NCI-H82 treated with DMSO at 0.1 percent for 48 hours (cell line): ENCODE measurements around the gene ROR2.
"Not testable (repeated sequence)": the region's sequence is repeated elsewhere in the genome, so short reads cannot be mapped to it uniquely, and the experiment has no call there.

ENCODE experiments used
- DNase-seq: peaks from one replicate; lab custom pipeline; 2025; ENCODE audit not compliant: unreplicated experiment; lab: John Stamatoyannopoulos, UW

The ROR2 gene

DNA sequence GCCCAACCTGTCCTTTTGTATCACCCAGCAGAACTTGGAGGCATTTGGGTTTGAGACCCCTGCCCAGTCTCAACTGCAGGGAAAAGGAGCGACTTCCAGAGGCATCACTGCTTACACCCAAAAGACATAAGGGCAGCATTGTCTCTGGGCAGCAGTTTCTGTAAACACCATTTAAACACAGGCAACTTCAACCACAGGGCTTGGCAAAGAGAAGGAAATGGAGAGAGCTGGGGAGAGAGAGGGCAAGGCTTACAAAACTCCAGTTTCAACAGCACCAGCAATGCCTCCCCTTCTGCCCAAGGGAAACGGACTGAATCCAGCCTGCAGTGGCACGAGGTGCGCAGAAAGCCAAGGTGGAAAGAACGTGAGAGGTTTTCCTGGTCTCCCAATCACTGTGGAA lies 147.6 kb downstream of the ROR2 start:
- no peak for DNase-seq

DNA sequence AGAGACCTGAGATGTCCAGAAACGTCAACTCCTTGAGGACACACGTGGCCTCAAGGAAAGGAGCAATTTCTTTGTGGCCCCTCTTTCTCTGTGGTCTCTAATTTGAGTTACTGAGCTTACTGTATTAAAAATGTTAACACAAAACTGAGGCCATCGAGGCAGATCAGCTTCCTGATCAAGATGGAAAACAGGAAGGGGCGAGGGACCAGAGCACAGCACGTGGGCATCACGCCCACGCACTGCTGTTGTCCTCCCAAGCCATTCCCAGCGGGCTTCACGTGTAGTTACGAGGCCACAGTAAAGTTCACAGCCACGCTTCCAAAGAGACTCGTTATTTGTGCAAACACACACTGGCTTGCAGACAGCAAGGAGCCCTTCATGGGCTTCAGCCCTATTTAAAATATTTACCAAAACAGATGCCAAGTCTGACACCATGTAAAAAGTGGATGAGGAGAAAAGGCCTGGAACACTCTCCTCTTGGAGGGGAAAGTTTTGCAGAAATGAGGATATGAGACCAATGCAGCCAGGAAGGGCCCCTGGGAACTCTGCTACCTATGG lies 149.5 kb downstream of the ROR2 start:
- DNase-seq, result no peak

GRCh38 chr9:91799113-91799744 lies 150.8 kb downstream of the ROR2 start:
- no peak for DNase-seq

DNA sequence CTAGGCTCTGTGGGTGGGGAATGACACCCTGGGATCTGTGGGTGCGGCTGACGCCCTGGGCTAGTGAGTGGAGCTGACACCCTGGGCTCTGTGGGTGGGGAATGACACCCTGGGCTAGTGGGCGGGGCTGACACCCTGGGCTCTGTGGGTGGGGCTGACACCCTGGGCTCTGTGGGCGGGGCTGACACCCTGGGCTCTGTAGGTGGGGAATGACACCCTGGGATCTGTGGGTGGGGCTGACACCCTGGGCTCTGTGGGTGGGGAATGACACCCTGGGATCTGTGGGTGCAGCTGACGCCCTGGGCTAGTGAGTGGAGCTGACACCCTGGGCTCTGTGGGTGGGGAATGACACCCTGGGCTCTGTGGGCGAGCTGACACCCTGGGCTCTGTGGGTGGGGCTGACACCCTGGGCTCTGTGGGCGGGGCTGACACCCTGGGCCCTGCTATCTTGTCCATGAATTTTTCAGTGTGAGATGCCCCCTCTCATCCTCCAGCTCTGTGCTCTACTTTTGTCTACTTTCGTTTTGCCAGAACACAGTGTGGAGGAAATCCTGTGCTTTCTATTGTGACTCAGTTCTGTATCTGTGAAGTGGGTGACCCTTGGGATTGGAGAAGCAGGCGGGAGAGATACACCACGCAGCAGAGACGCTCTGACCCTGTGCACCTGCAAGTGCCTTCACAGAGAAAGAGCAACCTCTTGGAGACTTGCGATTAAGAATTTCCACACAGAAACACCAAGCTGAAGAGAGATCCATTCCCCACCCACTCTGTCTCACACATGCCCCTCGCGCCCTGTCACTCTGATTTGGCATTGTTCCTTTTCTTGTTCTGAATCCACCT lies 151.5 kb downstream of the ROR2 start:
- not testable (repeated sequence) for DNase-seq

- not testable (repeated sequence) for DNase-seq
Observed at GRCh38 chr9:91797517-91797916, 152.5 kb downstream of the ROR2 start.

DNA sequence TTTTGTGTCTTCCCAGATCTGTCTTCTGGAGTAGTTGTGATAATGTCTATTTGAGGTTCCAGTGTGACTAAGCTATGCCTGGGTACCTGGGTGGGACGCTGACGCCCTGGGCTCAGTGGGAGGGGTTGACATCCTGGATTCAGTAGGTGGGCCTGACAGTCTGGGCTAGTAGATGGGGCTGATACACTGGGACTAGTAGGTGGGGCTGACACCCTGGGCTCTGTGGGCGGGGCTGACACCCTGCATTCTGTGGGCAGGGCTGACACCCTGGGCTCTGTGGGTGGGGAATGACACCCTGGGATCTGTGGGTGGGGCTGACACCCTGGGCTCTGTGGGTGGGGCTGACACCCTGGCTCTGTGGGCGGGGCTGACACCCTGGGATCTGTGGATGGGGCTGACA lies 153.5 kb downstream of the ROR2 start:
- DNase-seq, result not testable (repeated sequence)

DNA sequence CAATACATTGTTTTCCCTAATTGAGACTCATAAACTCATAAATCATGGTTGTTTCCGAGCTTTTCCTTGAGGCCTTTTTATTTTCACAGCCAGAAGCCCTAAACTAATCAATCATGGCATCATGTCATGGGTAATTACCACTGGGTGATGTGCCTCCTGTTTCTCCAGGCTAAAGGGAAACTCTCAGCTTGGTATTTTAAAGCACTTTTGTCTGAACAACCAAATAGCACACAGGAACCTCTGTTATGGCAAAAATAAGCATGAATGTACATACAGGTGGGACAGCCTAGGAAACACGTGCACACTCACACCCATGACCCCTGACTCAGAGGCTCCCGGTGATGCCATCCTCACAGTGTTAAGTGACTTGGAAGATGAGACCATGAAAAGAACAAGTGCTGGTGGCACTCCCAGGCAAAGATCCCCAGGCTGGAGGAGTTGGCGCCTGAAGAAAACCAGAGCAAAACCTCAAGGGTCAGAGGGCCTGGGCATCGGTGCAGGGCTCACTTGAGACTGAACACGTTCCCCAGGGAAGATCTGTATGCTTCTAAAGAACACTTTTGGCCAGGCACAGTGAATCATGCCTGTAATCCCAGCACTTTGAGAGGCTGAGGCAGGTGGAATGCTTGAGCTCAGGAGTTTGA lies 154.3 kb downstream of the ROR2 start:
- no peak for DNase-seq

GRCh38 chr9:91793371-91793770 lies 156.7 kb downstream of the ROR2 start:
- not testable (repeated sequence) for DNase-seq

- DNase-seq, result no peak
Observed at GRCh38 chr9:91790917-91791316, 159.1 kb downstream of the ROR2 start.

DNA sequence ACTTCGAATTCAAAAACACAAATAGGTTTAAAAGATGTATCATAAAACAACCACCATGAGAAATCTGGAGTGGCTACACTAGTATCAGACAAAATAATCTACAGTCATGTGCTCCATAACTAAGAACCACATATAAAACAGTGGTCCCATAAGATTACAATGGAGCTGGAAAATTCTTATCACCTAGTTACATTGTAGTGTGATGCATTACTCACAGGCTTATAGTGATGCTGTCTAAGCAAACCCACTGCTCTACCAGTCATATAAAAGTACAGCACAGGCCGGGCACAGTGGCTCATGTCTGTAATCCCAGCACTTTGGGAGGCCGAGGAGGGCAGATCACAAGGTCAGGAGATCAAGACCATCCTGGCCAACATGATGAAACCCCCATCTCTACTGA lies 160.1 kb downstream of the ROR2 start:
- no peak for DNase-seq

DNA sequence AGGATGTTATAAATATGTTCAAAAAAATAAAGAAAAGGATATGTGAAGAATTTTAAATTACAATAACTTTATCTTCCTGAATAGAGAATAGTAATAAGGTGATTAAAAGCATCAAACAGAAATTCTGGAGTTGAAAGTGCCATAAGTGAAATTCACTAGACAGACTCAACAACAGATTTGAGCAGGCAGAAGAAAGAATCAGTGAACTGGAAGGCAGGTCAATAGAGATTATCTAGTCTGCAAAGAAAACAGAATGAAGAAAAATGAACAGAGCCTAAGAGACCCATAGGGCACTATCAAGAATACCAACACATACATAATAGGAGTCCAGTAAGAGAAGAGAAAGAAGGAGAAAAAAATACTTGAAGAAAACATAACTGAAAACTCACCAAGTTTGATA lies 162.1 kb downstream of the ROR2 start:
- DNase-seq, result no peak

GRCh38 chr9:91786132-91786896 lies 163.7 kb downstream of the ROR2 start:
- no peak for DNase-seq

- no peak for DNase-seq
Observed at GRCh38 chr9:91785447-91785842, 164.6 kb downstream of the ROR2 start.

GRCh38 chr9:91784673-91785446 lies 165.2 kb downstream of the ROR2 start:
- DNase-seq, result no peak

DNA sequence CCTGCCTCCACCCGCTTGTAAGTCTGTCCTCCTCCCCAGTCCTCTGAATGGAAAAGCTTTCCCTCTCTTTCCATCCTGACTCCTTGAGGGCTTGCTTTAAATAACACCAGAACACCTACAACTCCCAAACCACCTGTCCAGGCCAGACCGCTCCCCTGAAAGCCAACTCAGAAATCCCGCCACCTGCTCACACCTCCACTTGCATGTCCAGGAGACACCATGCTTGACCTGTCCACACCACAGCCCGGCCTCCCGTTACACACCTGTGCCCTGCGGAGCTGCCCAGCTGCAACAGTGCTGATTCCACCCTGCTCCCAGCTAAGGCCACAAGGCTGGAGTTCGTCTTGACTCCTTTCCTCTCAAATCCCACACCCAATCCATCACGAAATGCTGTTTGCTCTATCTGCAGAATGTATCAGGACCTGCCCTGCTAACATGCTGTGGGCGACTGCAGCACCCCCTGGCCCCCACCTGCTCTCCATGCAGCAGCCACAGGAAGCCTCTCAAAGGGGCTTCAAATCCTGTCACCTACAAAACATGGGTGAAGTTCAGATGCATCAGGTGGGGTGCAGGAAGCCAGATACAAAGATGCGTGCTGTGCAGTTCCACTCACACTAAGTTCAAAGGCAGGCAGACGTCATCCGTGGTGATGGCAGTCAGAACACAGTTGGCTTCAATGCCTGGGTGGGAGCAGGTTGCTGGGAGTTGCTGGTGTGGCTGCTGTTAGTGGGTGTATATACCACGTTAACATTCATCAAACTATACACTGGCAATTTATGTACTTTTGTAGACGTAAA lies 166.0 kb downstream of the ROR2 start:
- DNase-seq, result no peak

DNA sequence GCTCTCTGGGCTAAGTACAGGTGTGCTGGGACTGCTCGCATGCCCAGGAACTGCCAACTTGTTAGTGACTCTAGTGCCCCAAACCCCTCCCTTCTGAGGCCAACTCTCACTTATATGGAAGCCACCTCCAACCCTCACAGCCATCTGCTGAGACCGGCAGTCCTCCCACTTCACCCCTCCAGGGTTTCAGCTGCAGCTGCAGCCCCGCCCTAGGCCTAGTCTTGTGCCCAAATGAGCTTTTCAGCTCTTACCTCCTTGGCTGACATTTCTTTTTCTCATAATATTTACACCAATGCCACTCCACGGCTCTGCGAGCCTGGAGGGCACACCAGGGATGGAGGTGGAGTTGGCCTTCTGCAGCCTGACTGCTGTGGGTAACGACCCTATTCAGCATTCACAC lies 166.6 kb downstream of the ROR2 start:
- DNase-seq, result no peak

- DNase-seq, result no peak
Observed at GRCh38 chr9:91782708-91783214, 167.3 kb downstream of the ROR2 start.

- no peak for DNase-seq
Observed at GRCh38 chr9:91781906-91782305, 168.1 kb downstream of the ROR2 start.

- no peak for DNase-seq
Observed at GRCh38 chr9:91781116-91781515, 168.9 kb downstream of the ROR2 start.
